ENCODE measurements around the gene TRABD2B.

GRCh38 chr1:47729685-47730084 is 267.5 kb downstream of the TRABD2B start:
- no peak for TF ChIP-seq ZNF24 (tag by site-specific recombination; IDR thresholded peaks at IDR 0.05)
- TF ChIP-seq ZBTB8A (tag by site-specific recombination; IDR thresholded peaks at IDR 0.05): no peak
- no peak for TF ChIP-seq ZNF48 (tag by site-specific recombination; IDR thresholded peaks at IDR 0.05)
- no peak for TF ChIP-seq CTCF (tag by site-specific recombination; IDR thresholded peaks at IDR 0.05)
